HG03460 (cell line): ENCODE results near the gene RASSF6.
"Not testable (repeated sequence)": the region's sequence is repeated elsewhere in the genome, so short reads cannot be mapped to it uniquely, and the experiment has no call there.

ENCODE experiments used
- ATAC-seq: cut with Tn5 transposase; IDR thresholded peaks from one replicate; pipeline ENCODE4 v1.9.1; 2021; ENCODE audit not compliant: unreplicated experiment

The RASSF6 gene

DNA sequence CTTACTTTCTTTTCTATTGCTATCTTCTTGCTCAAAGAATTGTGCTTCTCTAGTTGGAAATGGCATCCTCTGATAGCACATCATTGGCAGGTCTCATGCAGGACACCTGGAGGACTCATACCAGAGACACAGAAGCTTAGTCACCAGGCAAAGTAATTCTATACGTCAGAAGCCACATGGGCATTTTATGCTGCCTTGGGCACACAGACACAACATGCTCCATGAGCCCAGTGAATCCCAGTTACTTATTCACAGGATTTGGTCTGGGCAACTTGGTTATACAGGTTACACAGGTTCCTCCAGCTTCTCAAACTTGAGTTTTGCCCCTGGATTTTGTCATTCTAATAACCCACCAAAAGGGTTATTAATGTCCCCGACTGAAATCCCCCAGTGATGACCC, 7.1 kb downstream of the RASSF6 start:
- ATAC-seq: no peak

DNA sequence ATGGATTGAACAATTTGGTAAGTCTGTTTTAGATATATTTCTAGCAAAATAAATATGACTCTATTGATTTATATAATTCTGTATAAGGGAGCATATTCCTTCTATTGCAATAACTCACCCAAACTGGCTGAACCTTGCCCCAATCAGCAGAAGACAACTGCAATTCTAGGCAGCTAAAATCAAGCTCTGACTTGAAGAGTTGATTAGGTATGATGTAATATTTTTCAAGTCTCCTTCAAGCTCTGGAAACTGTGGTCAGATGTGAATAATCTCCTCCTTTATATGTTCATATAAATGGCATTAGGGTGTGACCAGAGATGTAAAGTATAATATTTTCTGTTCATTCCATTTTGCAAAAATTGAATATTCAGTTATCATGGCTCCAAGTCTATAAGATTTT, 8.2 kb downstream of the RASSF6 start:
- no peak for ATAC-seq

DNA sequence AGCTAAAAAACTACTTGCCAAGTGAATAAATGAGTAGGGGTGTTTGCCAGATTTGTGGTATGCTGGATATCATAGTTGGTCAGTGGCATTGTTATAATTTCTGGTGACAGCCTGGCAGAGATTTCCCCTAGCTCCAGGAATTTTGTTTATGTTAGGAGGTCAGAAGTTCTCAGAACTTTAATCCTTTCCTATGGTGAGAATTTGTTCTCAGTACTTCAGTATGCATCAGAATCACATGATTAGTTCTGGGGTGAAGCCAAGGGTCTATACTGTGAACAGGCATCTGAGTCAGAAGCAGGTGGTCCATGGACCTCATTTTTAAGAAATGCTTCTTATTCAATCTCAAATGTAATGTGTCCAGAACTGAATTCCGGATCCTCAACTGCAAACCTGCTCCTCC, 10.5 kb downstream of the RASSF6 start:
- ATAC-seq: no peak

DNA sequence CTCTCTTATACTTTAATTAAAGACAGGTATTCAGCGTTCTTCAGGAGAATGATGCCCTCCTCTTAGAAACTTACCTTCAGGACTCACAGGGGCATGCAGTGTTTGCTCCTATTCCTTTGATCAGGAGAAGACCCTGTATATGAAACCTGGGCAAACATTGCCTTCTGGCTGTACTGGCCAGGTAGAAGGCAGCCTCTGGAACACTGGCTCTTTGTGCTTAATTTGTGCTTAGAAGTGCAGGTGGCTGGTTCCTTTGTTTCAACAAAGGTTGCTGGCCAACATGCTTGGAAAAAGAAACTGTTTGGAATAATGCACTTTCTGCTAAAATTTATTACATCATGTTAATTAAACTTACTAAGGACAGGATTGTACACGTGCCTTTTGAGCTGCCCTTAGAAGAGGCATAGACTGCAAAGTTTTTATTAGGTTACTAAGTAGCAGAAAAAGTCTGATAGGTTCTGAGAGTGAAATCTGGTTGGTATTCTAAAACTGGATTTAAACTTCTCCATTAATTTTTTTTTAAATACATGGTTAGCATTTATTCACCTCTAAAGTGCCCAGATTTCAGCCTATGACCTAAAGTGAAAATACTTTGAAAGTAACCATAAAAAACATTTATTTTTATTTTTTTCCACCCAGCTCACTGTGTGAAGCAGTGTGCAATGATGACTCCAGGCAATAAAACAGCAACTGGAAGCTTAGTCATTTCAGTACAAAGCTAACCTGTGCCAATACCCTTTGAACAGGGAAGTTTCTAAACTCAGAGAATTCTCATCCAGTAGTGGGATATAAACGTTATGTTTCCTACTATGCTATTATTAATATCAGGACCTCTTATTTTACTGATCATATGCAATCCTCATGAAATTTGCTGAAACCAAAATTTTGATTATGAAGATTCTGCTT, 11.3 kb downstream of the RASSF6 start:
- no peak for ATAC-seq

DNA sequence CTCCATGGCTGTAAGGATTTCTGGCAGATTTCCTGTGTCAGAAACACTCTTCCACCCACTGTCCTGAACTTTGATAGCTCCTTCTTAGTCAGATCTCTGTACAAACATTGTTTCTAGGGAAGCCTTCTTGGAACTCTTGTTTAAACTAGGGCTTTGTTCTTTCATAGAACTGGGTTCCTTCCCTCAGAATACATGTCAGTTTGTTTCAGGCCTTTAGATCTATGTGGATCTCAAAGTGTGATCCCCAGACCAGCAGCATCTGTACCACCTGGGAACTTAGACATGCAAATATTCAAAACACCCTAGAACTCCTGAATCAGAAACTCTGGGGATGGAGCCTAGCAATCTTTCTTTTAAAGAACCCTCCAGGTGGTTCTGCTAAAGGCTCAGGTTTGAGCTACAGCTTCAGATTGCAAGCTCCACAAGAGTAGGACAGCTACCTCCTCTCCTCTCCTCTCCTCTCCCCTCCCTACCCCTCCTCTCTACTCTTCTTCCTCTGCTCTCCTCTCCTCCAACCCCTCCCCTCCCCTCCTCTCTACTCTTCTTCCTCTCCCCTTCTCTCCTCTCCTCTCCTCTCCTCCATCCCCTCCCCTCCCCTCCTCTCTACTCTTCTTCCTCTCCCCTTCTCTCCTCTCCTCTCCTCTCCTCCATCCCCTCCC, 12.7 kb downstream of the RASSF6 start:
- peak; percentile 21 for ATAC-seq

DNA sequence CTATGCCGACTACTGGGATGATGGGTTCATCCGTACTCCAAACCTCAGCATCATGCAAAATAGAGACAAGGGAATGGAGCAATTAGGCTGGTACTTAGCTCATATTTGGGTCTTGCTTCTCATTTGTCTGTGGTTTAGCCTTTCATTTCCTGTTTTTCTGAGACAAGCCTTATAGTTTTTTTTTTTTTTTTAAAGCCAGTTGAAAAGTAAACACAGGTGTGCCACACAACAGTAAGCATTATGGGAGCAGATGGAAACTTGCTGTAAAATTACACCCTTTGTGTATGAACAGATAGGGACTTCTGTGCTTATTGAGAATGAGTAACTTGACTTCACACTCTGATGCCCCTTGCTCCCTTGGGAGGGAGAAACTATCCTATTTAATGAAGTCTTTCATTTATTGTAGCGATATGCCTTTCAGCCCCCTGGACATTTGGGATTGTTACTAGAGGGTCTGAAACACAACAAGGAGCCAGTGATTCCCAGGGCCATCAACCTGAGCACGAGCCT, 13.7 kb downstream of the RASSF6 start:
- peak; percentile 82 for ATAC-seq

DNA sequence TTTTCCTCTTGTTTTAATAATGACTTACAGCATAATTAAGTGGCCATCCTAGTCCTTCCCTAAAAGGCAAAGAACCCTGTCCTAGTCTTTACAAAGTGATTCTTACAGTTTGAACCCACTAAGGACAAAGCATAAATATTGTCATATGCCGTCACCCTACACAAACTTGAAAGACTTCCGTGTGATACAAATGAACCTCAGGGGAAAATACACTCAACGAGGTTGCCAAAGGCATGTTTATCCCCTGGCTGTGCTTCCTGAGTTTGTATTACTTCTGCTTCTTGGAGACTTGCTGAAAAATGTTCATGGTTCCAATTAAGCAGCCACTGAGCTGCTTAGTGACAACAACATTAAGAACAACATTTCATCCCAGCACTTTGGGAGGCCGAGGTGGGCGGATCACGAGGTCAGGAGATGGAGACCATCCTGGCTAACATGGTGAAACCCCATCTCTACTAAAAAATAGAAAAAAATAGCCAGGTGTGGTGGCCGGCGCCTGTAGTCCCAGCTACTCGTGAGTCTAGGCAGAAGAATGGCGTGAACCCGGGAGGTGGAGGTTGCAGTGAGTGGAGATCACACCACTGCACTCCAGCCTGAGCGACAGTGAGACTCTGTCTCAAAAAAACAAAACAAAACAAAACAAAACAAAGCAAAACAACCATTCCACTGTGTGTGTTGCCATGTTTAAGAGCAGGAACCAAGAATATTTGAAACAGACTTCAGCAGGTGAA, 16.2 kb downstream of the RASSF6 start:
- no peak for ATAC-seq

DNA sequence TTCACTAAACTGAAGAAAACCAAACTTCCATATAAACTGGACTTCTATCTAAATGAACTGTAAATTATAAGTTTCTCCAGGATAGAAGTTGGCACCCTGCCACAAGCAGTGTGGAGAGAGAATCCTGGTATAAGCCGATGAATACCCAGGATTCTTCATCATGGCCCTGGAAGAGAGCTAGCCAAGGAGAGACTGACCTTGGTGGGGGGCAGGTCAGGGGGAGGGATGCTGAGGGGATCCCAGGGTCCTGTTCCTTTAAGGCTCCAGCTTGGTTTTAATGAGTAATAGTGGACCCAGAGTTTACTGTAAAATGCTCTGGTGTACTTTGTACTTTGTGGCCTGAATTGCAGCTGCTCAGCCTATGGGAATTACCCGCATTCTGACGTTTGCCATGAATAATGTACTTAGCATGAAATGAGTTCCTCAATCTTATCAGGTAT, 16.9 kb downstream of the RASSF6 start:
- ATAC-seq: peak; percentile 30

DNA sequence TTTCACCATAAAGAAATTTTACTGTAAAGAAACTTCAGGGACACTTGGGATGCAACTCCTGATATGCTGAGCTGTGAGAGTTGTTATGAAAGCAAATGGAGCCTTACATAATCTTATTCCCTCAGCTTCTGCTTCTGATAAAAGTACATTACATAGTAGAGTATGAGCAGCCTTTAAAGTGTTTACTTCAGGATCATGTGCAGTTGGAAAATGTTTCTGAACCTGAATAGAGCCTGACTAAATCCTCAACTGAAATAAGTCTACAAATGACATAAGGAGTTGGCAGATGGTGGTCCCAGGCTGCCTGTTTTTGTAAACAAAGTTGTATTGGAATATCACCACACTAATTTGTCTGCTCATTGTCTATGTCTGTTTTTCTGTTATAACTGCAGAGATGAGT, 19.3 kb downstream of the RASSF6 start:
- ATAC-seq: no peak

DNA sequence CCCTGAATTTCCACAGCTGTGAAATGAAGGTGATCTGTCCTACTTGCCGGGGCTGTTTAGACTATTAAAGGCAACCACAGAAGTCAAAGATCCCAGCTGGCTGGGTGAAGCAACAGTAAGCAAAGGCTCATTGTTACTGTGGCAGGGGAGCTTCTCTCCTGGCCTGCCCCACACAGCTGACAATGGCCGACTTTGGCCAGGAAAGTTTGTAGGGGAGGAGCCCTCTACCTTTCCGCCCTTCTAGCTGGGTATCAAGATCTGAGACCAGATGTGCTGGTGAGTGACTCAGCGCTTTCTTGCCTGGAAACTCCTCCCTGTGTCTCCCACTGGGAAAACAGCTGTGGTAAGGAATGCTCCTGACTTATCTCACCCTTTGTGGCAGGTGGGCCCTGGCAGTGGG, 21.1 kb downstream of the RASSF6 start:
- ATAC-seq: no peak

DNA sequence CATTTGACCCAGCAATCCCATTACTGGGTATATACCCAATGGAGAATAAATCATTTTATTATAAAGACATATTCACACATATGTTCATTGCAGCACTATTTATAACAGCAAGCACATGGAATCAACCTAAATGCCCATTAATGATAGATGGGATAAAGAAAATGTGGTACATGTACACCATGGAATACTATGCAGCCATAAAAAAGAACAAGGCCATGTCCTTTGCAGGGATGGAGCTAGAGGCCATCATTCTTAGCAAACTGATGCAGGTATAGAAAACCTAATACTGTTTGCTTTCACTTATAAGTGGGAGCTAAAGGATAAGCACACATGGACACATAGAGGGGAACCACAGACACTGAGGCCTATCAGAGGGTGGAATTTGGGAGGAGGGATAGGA, 22.6 kb downstream of the RASSF6 start:
- no peak for ATAC-seq

DNA sequence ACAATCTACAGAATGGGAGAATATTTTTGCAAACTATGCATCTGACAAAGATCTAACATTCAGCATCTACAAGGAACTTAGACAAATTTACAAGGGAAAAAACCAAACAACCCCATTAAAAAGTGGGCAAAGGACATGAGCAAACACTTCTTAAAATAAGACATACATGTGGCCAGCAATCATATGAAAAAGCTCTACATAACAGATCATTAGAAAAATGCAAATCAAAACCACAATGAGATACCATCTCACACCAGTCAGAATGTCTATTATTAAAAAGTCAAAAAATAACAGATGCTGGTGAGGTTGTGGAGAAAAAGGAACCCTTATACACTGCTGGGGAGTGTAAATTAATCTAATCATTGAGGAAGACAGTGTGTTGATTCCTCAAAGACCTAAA, 23.1 kb downstream of the RASSF6 start:
- ATAC-seq: not testable (repeated sequence)

DNA sequence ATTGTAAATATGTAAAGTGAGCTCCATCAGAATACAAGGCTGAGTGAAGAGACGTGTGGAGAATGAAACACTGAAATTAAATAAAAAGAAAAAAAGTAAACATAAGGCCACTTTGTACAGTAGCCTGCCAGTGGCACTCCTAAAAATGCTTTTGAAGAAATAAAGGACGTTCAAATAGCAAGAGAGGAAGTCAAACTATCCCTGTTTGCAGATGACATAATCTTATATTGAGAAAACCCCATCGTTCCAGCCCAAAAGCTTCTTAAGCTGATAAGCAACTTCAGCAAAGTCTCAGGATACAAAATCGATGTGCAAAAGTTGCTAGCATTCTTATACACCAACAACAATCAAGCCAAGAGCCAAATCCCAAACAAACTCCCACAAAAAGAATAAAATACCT, 24.2 kb downstream of the RASSF6 start:
- no peak for ATAC-seq

DNA sequence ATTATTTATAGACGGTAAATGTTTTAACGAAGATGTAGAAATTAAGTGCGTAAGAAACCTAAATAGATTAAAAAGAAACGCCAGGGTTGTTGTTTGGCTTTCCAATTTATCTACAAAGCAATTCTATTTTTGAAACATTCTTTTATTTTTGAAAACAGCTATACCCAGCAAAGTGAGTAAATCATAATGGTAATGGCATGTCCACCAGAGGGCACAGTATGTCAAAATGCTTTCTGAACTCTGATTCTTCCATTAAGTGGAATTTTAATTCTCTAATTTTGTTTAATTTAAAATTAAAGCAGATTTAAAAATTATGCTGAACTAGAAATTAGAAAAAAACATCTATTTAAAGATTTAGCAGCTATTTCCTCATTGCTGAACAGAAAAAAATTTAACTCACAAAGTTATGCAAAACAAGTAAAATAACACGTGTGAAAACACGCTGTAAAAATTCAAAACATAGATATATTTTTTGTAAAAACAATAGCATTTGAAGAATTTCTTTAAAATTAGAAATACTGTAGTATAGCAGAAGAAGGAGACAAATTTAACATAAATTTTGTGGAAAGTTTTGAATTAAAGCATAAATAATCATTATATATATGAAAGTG, 26.5 kb downstream of the RASSF6 start:
- ATAC-seq: no peak

DNA sequence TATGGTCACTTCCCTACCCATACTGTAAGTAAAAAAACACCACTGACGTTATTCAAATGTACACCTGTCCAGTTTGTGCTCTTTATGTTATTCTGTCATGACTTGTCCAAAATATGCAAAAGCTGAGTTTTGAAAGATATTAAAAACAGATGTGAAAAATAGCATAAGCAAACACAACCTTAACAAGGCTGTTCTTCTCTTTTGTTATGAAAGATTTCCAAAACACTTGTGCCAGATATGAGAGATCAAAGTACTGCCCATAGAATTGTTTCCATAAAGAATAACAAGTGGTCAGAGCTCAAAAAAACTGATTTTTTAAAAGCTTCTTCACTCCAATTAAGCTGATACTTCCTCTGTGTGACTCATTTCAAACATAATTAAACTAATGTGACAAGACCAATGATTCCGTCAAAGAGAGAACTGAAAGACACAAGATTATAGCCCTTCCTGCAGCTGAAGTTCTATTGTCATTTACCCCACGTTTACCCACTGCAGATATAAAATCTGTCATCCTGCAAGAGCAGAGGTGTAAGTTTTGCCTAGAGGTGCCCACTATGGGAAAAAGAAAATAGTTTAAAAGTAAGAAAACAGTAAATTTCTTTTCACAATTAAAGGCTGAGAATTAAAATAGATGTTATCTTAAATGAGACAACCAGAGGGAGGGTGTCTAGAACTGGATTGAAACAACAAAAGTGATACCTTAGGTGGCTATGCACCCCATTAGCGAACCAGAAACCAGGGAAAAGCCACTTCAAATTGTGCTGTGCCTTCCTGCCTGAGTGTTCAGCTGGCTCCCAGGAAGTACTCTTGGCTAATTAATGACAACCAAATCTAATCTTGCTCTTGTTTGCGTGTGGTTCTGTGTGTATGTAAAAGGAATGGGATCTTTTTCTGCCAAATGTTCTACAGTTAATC, 30.1 kb downstream of the RASSF6 start:
- peak; percentile 86 for ATAC-seq

DNA sequence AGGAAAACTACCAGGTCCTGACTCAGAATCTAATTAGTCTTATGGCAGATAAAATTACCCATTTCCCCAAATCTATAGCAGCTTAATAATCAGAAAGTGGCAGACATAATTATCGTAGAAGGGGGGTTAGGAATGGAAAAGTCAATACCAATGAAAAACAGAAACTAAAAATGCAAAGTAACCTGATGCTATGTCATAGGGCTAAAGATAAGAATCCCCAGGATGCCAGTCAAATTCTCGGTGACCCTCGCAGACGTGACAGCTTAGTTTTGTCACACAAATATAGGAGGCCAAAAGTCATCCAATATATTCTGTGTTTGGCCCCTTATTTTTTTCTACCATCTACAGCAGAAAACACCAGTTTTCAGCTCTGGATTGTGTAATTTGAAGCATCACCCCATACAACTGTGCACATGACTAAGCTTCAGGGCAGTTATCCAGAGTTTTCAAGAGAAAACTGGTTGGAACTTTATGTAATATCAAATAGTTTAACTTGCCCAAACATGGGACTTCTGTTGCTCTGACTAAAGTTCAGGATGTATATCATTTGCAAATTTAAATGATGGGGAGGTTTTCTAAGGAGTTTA, 30.9 kb downstream of the RASSF6 start:
- ATAC-seq: peak; percentile 31

DNA sequence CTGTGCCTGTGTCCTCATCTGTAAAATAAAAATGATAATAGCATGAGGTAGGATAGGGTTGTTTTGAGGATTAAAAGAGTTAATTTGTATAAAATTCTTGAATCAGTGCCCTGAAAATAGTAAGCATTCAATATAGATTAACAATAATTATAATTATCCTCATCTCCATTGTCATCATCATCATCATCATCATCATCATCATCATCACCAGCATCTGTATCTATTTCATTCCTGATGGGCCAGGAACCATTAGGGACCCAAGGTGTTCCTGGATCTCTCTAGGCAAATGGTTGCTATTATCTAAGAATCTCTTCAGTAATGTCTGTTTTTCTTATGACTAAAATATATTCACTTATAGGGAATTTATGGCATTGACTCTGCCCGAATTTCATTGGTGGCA, 31.6 kb downstream of the RASSF6 start:
- ATAC-seq: no peak

DNA sequence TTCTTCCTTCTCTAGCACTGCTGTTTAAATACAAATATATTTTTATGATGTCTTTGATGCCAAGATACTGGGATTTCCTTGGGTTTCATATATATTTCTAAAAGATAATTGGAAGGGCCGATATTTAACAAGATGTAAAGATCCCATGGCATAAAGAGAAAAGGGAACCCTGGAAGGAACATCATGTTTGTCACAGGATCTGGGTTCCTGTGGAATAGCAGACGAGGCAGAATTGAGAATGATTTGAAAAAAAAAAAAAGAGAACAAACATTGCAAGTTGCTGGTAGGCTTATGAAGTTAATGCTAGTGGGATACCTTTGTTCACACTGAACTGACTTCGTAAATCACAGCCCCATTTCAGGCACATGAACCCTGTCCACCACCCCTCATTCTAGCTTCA, 33.6 kb downstream of the RASSF6 start:
- no peak for ATAC-seq

DNA sequence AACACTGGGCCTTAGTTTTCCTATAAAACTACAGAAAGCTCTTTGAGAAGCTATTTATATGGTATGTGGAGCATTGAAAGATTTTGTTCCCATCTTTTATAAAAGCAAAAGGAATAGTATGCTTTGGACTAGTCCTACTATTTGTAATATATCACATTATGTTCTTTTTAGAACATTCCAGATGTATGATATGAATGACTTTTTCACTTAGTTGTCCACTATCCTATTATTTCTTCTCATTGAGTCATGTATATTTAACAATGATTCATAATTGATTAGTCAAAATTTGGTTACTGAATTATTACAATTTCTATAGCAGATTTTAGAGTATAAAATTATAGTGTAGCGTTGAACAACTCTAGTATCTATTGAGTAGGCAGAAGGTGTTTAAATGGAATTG, 34.2 kb downstream of the RASSF6 start:
- ATAC-seq: no peak

DNA sequence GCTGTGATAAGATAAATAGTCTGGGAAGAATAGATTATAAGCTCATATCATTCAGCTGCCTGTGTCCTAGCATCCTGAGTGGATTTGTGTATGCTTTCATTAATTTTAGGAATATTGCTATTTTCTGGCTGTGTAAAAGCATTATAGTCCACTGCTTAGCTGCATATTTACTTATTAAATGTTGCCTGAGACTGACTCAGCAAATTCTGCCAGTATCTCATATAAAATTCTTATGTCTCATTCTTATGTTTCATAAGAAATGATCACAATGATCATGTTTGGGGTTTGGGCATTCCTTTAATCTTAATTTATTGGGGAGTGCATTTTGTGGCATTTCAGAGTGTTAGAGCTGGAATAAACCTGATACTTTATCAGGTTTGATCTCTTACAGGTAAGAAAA, 34.9 kb downstream of the RASSF6 start:
- ATAC-seq: no peak
